ENCODE data around the gene PDIA3.
"Not testable (repeated sequence)": the region's sequence is repeated elsewhere in the genome, so short reads cannot be mapped to it uniquely, and the experiment has no call there.

PDIA3 gene

GRCh38 chr15:43776718-43777266 is 30.6 kb downstream of the PDIA3 start, which contains the start of gene ELL3:
TSS of gene ELL3 (minus strand) at chr15:43776966. CDS start at chr15:43776901, 65 bp downstream.
- DNase-seq (ENCODE audit: low read depth), result peak; percentile 54

GRCh38 chr15:43777267-43777914 is 31.2 kb downstream of the PDIA3 start:
- DNase-seq (ENCODE audit: low read depth), result peak; percentile 81

GRCh38 chr15:43779016-43779415 is 32.8 kb downstream of the PDIA3 start:
- no peak for DNase-seq (ENCODE audit: low read depth)

- no peak for DNase-seq (ENCODE audit: low read depth)
These were observed 43.2 kb downstream of the PDIA3 start for GRCh38 chr15:43789409-43789808.

DNA sequence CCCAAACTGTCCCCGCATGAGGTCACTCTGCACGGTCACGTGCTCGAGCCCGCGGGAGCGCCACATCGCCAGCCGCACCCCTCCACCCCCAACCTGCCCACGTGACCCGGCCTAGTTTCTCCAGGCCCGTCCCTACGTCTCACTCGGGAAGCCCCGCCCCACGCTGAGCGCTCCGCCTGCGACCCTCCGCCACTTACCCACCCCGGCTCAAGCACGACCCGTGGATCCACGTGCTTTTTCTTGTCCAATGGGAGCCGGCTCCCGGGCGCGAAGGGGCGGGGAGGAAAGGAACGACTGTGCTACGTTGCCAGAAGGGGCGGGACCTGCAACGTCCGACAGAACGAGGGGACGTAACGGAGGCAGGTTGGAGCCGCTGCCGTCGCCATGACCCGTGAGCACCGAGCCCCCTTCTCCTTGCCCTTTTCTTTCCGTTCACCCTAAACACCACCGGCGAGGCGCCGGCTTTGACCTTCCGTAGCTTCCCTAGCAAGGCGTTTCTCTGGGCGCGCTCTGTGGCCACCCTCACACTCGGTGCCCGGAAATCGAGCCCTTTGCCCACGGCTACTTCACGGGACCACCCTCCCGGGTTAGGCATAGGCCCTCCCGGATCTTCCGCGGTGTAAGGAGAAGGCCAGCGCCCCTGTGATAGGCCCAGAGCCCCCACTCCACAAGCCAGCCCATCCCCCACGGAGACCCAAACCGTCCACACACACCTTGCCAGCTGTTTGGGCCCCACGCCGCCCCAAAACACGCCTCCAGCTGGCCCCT is 45.9 kb downstream of the PDIA3 start, which contains the start of gene SERF2:
Gene SERF2, plus strand, starts transcription at position 328 of the 768 bp plus-strand sequence. Its CDS starts 57 bp downstream, at position 385.
- DNase-seq (ENCODE audit: low read depth), result peak; percentile 100

DNA sequence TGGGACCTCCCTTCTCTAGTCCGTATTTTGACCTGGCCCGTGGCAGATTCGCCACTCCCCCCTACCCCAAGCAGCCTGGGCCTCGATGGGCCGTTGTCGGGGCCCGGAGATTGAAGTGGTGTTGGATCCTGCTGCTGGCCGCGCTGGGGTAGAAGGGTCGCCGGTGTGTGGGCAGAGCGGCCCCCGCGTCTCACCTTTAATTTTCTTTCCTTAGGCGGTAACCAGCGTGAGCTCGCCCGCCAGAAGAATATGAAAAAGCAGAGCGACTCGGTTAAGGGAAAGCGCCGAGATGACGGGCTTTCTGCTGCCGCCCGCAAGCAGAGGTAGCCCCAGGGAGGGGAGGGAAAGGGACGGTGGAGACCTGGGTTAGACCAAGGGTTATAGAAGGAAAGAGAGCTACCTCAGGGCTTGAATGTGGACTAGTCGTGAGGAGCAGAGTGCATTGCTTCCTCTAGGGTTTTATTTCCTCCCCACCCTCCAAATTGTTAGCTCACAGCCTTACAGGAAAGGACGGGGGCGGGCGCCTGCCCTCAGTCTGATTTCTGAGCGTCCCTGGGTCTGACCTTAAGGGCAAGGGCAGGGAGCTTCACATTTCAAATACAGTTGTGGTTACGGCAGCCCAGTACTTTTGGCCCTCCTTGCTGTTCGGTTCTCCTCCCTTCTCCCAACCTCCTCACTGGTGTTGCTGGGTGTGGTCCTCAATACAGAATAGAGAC is 46.7 kb downstream of the PDIA3 start:
- no peak for DNase-seq (ENCODE audit: low read depth)

- DNase-seq (ENCODE audit: low read depth), result no peak
These were observed 47.4 kb downstream of the PDIA3 start for GRCh38 chr15:43793647-43794046.

GRCh38 chr15:43794269-43795037 is 48.2 kb downstream of the PDIA3 start:
- DNase-seq (ENCODE audit: low read depth), result no peak

DNA sequence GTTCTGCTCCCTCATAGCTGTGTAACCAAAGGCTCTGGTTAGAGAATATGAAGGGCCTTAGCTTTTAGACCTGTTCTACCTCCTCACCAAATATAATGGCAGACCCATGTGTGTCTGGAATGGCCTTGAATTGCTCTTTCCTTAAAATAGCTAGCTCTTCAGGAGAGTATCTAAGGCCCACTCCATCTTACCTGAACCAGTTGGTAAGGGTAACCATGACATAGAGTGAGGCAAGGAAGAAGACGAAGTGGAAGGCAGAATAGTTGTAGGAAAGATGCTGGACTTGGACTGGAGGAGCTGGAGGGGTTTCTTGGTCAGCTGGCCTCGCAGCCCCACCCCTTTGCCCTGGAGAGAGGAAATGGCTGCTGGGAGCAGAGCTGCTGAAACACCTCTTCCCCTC is 49.0 kb downstream of the PDIA3 start:
- no peak for DNase-seq (ENCODE audit: low read depth)

DNA sequence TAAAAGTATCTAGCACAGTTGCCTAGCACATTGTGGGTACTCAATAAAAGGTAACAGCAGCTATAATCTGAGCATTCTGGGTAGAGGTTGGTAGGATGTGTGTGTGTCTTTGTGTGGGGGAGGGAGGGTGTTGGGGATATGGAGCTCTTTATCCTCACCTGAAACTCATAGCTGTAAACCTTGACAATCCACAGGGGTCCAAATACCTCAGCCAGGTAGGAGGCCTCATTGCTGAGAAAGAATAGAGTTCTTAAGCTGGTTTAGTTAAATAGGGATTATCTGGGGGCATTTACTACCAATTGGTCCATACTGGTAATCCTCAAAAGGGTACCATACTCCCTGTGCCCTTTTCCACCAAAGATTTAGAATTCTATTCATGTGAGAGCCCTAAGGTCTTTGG is 49.8 kb downstream of the PDIA3 start:
- no peak for DNase-seq (ENCODE audit: low read depth)

- no peak for DNase-seq (ENCODE audit: low read depth)
These were observed 50.3 kb downstream of the PDIA3 start for GRCh38 chr15:43796566-43796965.

GRCh38 chr15:43799209-43799944 is 53.1 kb downstream of the PDIA3 start:
- no peak for DNase-seq (ENCODE audit: low read depth)

GRCh38 chr15:43799945-43800285 is 53.7 kb downstream of the PDIA3 start, which contains the start of gene SERINC4:
TSS of gene SERINC4 (minus strand) at chr15:43800220. CDS start at chr15:43799986, 234 bp downstream.
- DNase-seq (ENCODE audit: low read depth), result no peak

DNA sequence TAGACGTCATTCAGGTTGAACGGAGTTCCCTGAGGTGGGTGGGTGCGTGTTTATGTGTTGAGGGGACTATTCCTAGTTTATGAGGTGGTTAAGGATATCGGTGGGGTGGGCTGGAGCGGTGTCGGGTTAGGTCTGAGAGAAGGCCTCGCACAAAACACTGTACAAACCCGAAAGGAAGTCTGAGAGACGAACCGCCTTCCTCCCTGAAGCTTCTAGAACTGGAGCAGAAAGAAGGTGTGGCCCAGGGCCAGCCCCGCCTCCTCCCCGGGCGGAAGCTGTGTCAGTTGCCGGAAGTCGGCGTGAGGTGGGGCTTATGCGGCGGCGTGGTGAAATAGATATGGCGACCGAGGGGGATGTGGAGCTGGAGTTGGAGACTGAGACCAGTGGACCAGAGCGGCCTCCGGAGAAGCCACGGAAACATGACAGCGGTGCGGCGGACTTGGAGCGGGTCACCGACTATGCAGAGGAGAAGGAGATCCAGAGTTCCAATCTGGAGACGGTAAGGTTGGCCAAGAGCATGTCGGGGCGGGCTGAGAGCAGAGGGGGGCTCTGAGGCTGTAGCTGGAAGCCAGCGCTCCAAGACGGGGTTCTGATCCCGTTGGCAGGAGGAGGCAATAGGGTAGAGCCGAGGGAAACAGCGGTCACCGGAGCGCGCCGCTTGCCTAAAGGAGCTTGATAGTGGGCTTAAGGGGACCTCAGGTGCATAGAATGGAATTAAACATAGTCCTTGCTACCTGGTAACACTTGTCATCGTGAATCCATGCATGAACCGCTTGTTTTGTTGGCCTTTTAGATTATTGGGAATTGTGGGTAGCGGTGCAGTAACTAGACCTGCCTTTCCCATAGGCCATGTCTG is 54.3 kb downstream of the PDIA3 start, which contains the start of gene HYPK:
Gene HYPK, plus strand, starts transcription at position 314 of the 856 bp plus-strand sequence. Its CDS starts 24 bp downstream, at position 338.
- DNase-seq (ENCODE audit: low read depth), result peak; percentile 85

DNA sequence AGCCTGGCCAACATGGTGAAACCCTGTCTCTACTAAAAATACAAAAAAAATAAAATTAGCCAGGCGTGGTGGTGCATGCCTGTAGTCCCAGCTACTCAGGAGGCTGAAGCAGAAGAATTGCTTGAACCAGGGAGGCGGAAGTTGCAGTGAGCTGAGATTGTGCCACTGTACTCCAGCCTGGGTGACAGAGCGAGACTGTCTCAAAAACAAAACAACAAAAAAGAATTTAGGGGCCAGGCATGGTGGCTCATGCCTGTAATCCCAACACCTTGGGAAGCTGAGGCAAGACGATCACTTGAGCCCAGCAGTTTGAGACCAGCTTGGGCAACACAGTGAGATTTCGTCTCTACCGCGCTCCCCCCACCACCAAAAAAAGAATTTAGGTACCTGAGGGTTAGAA is 56.4 kb downstream of the PDIA3 start:
- DNase-seq (ENCODE audit: low read depth), result not testable (repeated sequence)

- no peak for DNase-seq (ENCODE audit: low read depth)
These were observed 62.3 kb downstream of the PDIA3 start for GRCh38 chr15:43808435-43808950.

DNA sequence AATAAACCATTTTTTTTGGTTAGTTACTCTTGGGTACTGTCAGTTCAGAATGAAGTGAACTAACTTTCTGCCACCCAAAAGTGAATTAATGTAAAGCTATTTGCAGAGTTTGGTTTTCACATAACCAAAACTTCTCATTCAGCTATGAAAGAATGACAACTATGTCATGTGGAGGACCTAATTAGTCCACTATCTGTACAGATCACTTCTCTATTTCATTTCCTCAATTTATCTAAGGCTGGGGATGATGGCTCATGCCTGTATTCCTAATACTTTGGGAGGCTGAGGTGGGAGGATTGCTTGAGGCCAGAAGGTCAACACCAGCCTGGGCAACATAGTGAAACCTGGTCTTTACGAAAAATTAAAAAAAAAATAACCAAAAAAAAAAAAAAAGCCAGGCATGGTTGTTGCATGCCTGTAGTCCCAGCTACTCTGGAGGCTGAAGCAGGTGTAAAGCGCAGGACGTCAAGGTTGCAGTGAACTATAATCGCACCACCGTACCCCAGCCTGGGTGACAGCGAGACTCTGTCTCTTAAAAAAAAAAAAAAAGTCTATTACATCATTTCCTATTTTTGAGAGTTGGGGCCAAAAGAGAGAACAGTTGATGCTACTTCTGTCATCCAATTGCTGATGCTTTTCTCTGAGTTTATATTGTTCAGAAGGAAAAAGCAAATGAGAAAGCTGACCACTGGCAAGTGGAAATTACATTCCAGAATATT is 62.9 kb downstream of the PDIA3 start:
- DNase-seq (ENCODE audit: low read depth), result no peak

DNA sequence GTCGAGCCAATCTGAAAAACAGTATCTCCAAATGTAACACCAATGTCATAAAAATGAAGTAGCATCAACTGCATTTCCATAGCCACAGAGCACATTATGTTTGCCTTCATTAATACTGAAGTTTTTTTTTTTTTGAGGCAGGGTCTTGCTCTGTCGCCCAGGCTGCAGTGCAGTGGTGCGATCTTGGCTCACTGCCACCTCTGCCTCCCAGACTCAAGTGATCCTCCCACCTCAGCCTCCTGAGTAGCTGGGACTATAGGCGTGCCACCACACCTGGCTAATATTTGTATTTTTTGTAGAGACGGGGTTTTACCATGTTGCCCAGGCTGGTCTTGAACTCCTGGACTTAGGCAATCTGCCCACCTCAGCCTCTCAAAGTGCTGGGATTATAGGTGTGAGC is 68.8 kb downstream of the PDIA3 start:
- not testable (repeated sequence) for DNase-seq (ENCODE audit: low read depth)

GRCh38 chr15:43821505-43821904 is 75.3 kb downstream of the PDIA3 start:
- DNase-seq (ENCODE audit: low read depth), result no peak
